GM10847 (cell line): ENCODE results near the gene TAOK2.

Source experiments
- POLR2A ChIP-seq: IDR thresholded peaks from 2 replicates; pipeline ENCODE4 v1.6.1; 2011; ENCODE audit not compliant: insufficient read length; ENCODE audit errors: extremely low read depth

The TAOK2 gene

GRCh38 chr16:30023586-30023985 lies 49.9 kb downstream of the TAOK2 start:
- no peak for TF ChIP-seq POLR2A

DNA sequence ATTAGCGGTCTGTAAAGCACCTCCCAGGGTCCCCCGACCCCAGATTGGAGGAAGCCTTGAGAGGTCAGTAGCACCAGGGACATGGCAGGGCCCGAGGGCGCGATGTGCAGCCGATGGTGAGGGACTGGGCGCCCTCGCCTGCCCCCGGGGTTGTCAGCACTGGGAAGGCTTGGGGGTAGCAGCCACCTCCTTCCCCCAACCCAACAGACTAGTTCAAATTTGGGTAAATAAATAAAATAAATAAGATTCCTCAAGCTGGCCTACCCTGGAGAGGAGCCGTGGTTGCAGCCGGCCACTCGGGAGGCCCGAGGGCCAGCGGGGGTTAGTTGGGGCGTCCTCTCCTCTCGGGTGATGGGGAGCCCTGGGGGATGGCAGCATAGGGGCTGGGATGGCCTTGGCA lies 50.8 kb downstream of the TAOK2 start:
- TF ChIP-seq POLR2A, result no peak

DNA sequence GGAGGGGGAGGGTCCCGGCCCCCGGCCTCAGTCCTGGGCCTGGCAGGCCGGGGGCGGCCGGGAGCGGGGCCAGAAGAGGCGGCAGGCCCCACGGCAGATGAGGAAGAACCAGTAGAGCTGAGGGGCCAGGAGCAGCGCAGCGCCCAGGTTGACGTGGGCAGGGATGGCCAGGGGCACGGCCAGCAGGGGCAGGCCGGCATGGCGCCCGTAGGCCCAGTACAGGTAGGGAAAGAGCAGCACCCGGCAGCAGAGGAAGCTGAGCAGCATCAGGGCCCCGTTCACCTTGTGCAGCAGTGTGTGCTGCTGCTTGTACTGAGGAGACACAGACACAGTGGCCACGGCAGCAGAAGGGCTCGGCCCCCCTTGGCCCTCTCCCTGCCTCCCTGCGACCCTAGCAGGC lies 51.5 kb downstream of the TAOK2 start:
- TF ChIP-seq POLR2A, result no peak

DNA sequence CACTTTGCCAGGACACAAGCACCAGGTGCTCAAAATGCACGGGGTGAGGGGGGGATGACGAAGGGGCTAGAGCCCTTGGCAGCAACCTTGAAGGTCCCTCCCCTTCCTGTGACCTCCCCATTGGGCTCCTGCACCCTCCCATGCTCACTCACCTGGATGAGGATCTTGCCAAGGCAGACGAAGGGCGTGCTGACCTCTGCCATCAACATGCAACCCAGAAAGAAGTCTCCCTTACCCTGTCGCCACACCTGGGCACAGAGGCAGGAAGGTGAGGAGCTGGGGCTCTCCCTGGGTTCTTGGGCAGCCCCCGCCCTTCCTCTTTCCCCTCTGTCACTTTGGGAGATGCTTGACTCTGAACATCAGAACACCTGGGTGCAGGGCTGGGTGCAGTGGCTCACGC lies 51.9 kb downstream of the TAOK2 start:
- no peak for TF ChIP-seq POLR2A

DNA sequence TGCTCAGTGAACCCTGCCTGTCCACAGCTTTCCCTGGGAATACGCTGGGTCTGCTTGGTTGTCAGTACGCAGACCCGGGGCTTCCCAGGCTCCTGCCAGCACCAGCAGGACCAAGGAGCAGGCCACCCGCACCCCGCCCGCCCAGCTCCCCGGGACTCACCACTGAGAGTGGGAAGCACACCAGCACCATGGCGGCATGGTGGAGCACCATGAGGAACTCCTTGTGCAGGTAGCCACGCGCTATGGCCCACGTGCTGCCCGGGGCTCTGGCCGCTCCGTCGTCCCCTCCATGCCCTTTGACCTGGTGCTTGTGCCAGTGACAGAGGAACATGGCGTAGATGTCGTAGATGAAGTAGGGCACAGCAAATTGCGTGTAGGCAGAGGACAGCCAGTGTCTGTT lies 52.8 kb downstream of the TAOK2 start:
- TF ChIP-seq POLR2A, result no peak

GRCh38 chr16:30027588-30028437 lies 54.1 kb downstream of the TAOK2 start:
- no peak for TF ChIP-seq POLR2A

DNA sequence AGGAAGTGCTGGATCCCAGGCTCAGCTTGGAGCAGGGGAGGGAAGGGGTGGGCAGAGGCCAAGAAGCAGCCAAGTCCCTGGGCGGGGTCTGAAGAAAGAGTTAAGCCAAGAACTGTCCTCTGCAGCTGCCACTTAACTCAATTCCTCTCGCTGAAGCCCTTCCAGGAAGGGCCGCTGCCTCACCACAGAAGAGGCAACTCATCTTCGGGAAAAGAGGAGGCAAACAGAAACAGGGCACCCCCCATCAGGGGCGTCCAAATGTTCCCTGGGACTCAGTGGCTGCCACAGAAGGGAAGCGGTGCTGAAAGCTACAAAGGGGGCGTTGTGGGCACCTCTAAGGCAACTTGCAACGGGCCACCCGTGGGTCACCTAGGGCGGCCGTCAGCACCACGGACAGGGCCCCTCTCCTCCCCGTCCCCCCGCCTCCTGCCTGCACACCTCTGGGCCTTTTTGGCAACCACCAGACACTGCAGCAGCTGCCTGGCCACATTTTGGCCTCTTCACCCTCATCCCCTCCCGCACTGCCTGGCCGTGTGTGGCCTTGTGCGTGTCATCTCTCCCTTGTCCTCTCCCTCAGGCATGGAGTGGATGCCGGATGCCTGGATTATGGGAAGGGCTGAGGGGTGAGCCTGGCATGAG lies 54.9 kb downstream of the TAOK2 start:
- TF ChIP-seq POLR2A, result no peak

- no peak for TF ChIP-seq POLR2A
These were observed 56.5 kb downstream of the TAOK2 start for GRCh38 chr16:30030011-30030685.

GRCh38 chr16:30030841-30031413 lies 57.3 kb downstream of the TAOK2 start, which contains the start of gene TLCD3B:
Gene TLCD3B, minus strand, starts transcription at chr16:30031271. Its CDS starts 744 bp downstream, at chr16:30030527.
- no peak for TF ChIP-seq POLR2A

- TF ChIP-seq POLR2A, result no peak
These were observed 57.8 kb downstream of the TAOK2 start for GRCh38 chr16:30031477-30031918.

DNA sequence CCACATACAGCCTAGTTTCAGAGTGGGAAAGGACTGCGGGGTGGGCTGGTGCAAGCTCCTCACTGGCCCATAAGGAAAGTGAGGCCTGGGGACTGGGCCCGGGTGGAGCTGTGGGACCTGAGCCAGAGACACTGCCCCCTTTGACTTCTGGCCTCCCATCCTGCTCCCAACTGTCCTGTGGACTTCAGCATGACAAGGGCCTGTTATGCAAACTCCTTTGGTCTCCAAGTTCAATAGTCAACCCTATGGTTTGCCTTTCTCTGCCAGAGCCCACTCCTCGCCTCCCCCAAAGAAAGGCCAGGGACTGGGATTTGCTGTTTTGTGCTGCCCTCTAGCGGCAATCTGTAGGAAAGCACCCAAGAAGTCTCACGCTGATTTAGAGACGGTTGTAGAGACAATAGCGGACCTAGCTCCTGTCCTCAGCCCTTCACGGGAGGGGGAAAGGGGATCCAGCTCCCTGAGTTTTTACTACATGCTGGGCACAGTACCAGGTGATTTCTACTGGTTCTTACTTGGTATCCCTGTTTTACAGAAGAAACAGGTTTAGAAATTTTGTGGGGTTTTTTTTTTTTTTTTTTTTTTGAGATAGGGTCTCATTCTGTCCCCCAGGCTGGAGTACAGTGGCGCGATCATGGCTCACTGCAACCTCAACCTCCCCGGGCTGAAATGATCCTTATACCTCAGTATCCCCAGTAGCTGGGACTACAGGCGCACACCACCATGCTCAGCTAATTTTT lies 58.6 kb downstream of the TAOK2 start:
- TF ChIP-seq POLR2A, result no peak

GRCh38 chr16:30033270-30033669 lies 59.6 kb downstream of the TAOK2 start:
- no peak for TF ChIP-seq POLR2A

DNA sequence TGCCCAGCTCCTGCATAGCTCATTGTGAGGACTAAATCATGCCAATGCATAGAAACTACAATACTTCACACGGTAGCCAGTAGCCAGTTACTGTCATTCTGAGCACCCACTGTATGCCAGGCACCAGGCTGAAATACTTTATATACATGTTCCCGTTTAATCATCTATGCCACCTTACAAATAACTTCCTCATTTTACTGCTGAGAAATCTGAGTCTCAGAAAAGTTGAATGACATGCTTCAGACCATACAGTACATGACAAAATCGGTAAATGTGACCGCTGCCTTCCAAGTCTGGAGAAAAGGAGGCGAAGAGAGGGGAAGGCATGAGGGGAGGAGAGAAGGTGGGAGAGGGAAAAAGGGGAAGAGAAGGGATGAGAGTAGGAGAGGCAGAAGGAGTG lies 66.6 kb downstream of the TAOK2 start:
- TF ChIP-seq POLR2A, result no peak

DNA sequence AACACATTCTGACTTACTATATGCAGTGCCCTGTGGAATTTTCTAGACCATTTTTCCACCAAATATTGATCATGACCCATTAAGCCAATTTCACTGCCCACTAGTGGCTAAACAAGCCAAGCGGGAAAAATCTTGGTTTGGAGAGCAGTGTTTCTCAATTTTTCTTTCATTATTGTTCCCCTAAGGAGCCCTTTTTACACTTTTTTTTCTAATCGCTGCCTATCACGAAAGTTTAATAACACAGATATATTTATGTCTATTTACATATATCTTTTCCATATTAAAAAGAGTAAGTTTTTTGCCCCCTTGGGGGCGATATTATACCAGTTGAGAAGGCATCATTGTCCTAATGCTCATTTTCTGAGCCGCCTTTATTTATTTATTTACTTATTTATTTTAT lies 68.2 kb downstream of the TAOK2 start:
- no peak for TF ChIP-seq POLR2A
